8988T (cell line): ENCODE measurements around the gene EGFL6.
"Not testable (repeated sequence)": the region's sequence is repeated elsewhere in the genome, so short reads cannot be mapped to it uniquely, and the experiment has no call there.

Source experiments
- DNase-seq: peaks from one replicate; pipeline ENCODE4 v3.0.0; 2011

The EGFL6 gene

DNA sequence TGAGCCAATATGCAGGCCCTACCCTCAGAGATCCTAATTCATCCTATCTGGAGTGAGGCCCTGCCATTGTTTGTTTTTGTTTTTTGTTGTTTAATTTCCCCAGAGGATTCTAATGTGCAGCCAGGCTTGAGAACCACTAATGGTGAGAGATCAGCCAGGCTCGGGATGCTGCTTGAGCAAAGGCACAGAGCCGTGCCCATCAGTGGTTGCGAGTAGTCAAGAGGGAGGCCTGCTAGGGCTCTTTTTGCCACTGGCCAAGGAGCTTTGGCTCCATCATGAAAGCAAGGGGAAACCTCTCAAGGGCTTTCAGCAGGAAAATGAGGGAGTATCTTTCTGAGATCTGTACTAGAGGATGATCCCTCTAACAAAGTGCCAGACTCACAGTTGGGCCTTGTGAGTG is 86.3 kb downstream of the EGFL6 start:
- no peak for DNase-seq

DNA sequence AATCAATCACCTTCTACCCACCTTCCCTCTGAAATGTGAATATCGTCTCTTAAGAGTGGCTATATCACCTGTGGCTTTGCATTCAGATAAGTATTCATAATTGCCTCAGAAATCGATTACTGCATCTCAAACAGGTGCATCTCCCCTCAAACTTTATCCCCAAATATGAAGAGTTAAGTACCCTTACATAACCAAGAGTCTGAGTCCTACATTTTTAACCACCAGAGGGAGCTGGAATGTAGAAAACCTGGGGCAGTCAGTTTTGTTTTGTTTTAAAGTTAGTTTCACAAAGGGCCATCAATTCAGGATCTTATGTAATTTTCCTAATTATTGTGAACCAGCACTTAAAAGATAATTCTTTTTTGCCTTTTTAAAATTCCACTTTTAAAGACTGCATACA is 89.2 kb downstream of the EGFL6 start:
- no peak for DNase-seq

DNA sequence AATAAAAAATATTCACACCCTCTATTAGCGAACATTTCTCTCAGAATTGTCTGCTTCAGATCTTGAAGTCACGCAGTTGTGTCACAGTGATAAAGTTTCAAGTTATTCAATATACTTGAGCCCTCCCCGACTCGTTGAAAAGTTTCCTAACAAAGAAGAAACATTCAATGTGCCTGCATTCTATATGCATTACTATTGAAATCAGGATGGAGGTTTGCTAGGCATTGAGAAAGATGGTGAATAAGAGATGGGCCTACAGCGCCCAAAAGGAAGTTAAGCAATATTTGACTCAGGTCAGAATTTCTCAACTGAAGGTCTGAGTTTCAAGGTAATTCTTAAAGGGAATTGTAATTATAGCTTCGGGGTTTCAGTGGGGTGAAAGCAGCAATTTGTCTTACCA is 89.7 kb downstream of the EGFL6 start:
- no peak for DNase-seq

DNA sequence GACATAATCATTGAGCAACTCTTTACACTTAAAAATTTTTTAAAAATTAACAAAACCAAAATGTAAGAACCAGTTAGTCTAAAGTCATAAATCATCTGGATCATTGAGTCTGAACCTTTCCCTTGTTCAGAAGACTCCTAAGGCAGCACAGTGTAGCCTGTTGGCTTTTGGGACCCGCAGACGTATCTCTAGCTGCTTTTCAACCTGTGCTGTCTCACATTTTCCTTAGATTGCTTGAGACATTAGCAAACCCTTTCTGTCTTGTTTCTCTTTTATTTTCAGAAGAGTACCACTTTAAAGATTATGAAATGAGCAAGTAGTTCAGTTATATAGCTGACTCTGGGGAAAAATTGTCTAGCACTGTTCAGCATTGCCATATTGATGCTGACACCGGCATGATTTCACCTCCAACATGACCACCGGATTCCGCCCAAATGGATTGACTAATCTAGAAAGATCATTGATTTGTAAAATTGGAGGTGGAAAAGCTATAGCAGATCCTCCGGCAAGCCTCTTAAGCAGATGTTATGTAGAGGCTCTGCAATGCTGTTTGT is 92.4 kb downstream of the EGFL6 start:
- no peak for DNase-seq

DNA sequence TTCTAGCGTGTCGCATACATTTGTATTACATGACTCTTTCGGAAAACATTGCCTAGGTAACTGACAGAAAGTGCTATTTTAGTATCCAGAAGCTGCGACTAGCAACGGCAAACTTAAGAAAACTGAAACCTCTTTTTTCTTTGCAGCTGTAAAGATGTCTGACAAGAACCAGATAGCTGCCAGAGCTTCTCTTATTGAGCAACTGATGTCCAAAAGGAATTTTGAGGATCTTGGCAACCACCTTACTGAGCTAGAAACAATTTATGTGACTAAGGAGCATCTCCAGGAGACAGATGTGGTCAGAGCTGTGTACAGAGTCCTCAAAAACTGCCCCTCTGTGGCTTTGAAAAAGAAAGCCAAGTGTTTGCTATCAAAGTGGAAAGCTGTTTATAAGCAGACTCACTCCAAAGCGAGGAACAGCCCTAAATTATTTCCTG is 93.0 kb downstream of the EGFL6 start:
- no peak for DNase-seq

GRCh38 chrX:13664020-13664419 is 94.6 kb downstream of the EGFL6 start:
- no peak for DNase-seq

GRCh38 chrX:13666836-13667235 is 97.4 kb downstream of the EGFL6 start:
- DNase-seq: no peak

DNA sequence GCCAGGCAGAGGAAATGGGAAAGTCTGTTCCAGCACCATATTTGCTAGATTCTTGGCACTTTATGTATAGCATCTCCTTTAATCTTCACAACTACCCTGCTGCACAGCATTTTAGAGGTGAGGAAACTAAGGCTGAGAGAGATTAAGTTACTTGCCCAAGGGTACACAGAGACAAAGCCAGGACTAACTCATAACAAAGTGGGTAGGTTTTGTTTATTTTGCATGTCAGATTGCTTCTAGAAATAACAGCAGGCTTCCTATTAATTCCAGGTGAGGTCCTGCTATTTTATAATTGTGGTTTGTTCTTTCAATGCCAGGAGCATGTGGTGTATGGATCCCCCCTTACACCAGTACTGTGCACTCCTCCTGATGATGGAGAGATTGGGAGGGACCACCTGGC is 98.5 kb downstream of the EGFL6 start:
- no peak for DNase-seq

DNA sequence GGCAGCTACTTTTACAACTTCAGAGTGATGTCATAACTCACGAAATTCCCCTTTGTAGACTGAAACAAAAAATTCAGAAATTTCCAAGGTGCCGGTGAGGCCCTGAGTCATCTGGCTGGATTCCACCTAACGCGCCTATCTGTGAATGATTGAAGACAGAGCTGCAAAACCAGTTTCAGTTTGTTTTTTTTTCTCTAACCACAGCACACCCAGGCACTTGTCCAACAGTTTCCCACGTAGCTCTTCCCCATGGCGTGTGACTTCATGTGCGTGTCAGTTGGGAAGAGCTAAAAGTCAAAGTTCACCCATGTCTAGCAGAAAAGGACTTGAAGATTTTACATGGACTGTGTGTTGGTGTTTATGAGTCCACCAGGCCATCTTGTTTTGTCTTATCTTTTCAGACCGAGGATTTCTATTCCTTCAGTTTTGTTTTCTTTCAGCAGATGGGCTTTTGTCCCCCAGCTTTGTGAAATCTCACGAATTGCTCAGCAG is 99.9 kb downstream of the EGFL6 start:
- no peak for DNase-seq

GRCh38 chrX:13669755-13670154 is 100.4 kb downstream of the EGFL6 start:
- DNase-seq: not testable (repeated sequence)

DNA sequence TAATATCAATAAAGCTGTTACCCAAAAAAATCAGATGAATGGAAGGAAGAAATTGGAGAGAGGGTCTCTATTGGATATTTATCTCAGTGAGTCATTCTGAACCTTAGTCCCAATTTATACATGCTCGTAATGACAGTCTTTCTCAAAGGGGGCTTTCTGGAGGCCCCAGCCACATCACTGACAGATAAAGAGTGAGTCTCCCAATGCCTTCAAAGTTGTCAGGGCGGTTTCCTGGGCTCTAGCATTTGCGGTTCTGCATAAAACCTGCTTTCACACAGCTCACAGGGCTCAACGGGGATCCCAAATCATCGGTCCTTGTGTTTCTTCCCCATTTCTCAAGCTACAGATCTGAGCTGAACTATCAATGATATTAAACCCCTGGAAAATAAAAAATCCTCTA is 100.8 kb downstream of the EGFL6 start:
- DNase-seq: no peak

DNA sequence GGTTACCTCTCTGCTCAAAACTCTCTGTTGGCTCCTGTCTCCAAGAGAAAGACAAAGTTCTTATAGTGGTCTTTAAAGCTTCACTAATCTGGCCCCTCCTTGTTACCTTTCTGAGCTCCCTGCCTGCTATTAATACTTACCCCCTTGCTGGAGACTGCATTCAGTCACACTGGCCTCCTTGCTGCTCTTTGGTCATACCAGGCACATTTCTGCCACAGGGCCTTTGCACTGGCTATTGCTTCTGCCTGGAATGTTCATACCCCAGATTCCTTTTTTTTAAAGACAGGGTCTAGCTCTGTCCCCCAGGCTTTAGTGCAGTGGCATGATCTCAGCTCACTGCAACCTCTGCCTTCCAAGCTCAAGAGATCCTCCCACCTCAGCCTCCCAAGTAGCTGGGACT is 103.6 kb downstream of the EGFL6 start:
- DNase-seq: no peak

DNA sequence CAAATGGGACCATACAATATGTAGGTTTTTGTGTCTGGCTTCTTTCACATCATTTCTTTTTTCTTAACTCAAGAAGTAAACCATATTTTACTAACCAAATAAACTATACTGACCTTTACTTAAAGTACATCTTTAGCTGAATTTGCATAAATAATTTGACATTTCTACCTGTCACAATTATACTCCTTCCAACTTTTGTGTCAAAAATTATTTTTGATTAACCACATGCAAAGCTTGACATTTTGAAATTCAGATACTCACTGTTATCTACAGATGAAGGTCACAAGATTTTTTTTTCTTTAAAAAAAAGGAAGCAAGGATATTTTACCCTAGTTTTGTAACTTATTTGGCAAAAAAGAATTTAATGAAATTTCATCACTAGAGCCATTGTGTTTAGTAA is 107.5 kb downstream of the EGFL6 start:
- DNase-seq: no peak

- not testable (repeated sequence) for DNase-seq
Measured at GRCh38 chrX:13679700-13680099, 110.3 kb downstream of the EGFL6 start.

DNA sequence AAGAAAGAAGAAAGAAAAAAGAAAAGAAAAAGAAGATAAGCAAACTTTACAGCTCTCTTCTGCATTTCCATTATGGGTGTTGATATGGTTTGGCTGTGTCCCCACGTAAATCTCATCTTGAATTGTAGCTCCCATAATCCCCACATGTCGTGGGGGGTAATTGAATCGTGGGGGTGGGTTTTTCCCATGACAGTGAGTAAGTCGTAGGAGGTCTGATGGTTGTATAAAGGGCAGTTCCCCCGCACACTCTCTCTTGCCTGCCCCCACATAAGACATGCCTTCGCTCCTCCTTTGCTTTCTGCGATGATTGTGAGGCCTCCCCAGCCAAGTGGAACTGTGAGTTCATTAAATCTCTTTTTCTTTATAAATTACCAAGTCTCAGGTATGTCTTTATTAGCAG is 112.2 kb downstream of the EGFL6 start:
- DNase-seq: no peak
